Spleen (tissue), 11 donors: ENCODE measurements around the gene GRIK4. TPM values are rescaled to one million over a fixed set of nuclear protein-coding genes. Genes with fewer than 3 reads are reported as not detected.
A peak's percentile ranks its signal among the peaks of the same experiment; 100 is the strongest.

ENCODE experiments used
- DNase-seq: peaks from one replicate; pipeline ENCODE4 v3.0.0-alpha.2; 2020
- H3K27ac ChIP-seq, 8 donors: fragments of 200-600 bp; sonication (generic) in 7 of 8; 1 replicate in 4 of 8; 2 replicates in 4 of 8; pipeline versions ENCODE4 v1.5.0 to v1.8.0; 2016 to 2021; ENCODE audit warnings: inconsistent platforms in 4 of 8, mild to moderate bottlenecking in 4 of 8, moderate library complexity in 1 of 8
- H3K27me3 ChIP-seq, 7 donors: fragments of 200-600 bp; sonication (generic) in 6 of 7; replicated peaks in 1 of 7; 1 replicate in 4 of 7; 2 replicates in 3 of 7; pipeline versions ENCODE4 v1.5.0 to v1.8.0; 2016 to 2021; ENCODE audit warnings: inconsistent platforms in 3 of 7, mild to moderate bottlenecking in 1 of 7
- H3K36me3 ChIP-seq, 6 donors: fragments of 200-600 bp; sonication (generic) in 5 of 6; 1 replicate in 4 of 6; 2 replicates in 2 of 6; pipeline versions ENCODE4 v1.5.0 to v1.8.0; 2016 to 2021; ENCODE audit warnings: inconsistent platforms in 2 of 6
- H3K4me1 ChIP-seq, 6 donors: fragments of 200-600 bp; sonication (generic) in 5 of 6; 1 replicate in 3 of 6; 2 replicates in 3 of 6; pipeline versions ENCODE4 v1.5.0 to v1.8.0; 2016 to 2021; ENCODE audit warnings: inconsistent platforms in 3 of 6
- H3K4me3 ChIP-seq, 8 donors: fragments of 200-600 bp; sonication (generic) in 7 of 8; 1 replicate in 4 of 8; 2 replicates in 4 of 8; pipeline versions ENCODE4 v1.5.0 to v1.8.0; 2016 to 2021; ENCODE audit warnings: inconsistent platforms in 4 of 8, mild to moderate bottlenecking in 4 of 8, moderate library complexity in 2 of 8
- H3K9me3 ChIP-seq, 8 donors: fragments of 200-600 bp; sonication (generic) in 7 of 8; 1 replicate in 4 of 8; 2 replicates in 4 of 8; pipeline versions ENCODE4 v1.5.0 to v1.8.0; 2016 to 2021; ENCODE audit warnings: inconsistent platforms in 4 of 8
- POLR2A ChIP-seq, 3 donors: fragments of 450-650 bp; IDR thresholded peaks; one replicate each; pipeline ENCODE4 v1.5.1; 2017; ENCODE audit warnings: antibody characterized with exemption in 3 of 3, mild to moderate bottlenecking in 1 of 3
- POLR2AphosphoS5 ChIP-seq, 3 donors: sonication (generic); formaldehyde crosslinking; IDR thresholded peaks; one replicate each; pipeline ENCODE4 v1.5.1; 2017; ENCODE audit warnings: antibody characterized with exemption in 3 of 3
- WGBS, 5 donors: extraction: QIAGEN DNeasy Blood & Tissue Kit in 3 of 5; methylation state at CpG; one replicate each; pipeline versions ENCODE4 v1.1.5 to v1.1.7; 2013 to 2018; 5-methylcytosine and 5-hydroxymethylcytosine counted together
- intact Hi-C: fragments of 100-400 bp; cut with DNase I; formaldehyde crosslinking; loops from one replicate; pipeline ENCODE4 v1.15.0; 2023; ENCODE audit warnings: low total_unique reads
- polyA plus RNA-seq, 3 donors: library from polyadenylated mRNA; stranded (reverse); fragments of 200-250 nt; gene quantifications; one replicate each; pipeline ENCODE4 v1.2.1, GENCODE V29; 2013
- total RNA-seq, 7 donors: library from RNA; depleted of rRNA in 3 of 7; stranded (reverse); fragments of >200 nt in 3 of 7; fragmentation: NEBNext Ultra II Directional in 4 of 7; extraction: Animal tissue kit (Norgen Biotek cat#: 25700) in 4 of 7; gene quantifications; one replicate each; pipeline versions ENCODE4 v1.1.0 to v1.2.1, GENCODE V29; 2016 to 2021
- TF ChIP-seq, protein P1 (sequence below), 11 experiments: fragments of 200-600 bp in 7 of 11; fragments of 450-650 bp in 4 of 11; sonication (generic) in 4 of 11; IDR thresholded peaks in 8 of 11; conservative IDR thresholded peaks in 3 of 11; 1 replicate in 7 of 11; 2 replicates in 4 of 11; pipeline versions ENCODE4 v1.4.0 to v1.8.0; 2016 to 2021; ENCODE audit warnings: antibody characterized with exemption in 11 of 11, inconsistent platforms in 4 of 11, mild to moderate bottlenecking in 1 of 11
- donor health status: healthy with polysubstance abuse.
- donor health status: DM: no; HTN: no; CAD: no; lungs with moderate emphysema.
- donor health status: DM: no; HTN: no; CAD: no.
- donor health status: Bipolar disorder and iron deficiency.
- donor health status: healthy.
- donor health status: DM: no; HTN: no; CAD: no.
- donor health status: DM: yes; HTN: yes; CAD: no.

The GRIK4 gene
- total and polyA plus RNA-seq, 10 donors = 0.04 to 2.4 (median 0.59) TPM

DNA sequence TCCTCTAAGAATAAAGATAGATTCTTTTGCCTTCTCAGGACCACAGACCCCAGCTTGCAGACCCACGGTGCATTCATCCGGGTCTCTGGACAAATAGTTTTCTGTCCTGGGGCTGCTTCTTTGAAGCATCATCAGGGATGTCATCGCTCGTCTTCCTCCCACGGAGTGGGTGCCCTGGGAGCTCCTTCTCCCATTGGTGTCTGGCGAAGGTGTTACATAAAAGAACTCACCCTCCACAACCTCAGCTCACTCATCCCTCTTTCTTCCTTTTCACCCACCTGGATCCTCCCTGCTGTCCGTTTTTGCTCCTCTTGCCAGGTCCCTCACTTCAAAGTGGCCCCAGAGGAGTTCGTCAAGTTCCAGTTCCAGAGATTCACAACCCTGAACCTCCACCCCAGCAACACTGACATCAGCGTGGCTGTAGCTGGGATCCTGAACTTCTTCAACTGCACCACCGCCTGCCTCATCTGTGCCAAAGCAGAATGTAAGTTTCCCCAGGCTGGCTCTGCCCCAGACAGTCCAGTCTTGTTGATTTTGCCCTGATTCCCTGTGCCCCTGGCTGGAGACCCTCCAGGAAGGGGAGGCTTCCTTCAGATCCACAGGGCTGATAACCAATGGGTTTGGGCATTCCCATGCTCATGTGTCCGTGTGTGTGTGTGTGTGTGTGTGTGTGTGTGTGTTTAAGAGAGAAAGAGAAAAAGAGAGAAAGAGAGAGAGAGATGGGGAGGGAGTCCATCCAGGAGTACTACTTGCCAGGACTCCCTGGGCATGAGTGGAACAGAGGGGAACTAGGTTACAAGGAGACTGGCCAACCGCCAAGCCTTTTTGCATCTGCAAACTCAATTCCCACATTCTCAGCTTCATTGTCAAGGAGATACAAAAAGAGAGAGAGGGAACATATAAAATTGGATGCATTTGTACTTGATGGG is 308.2 kb downstream of the GRIK4 start:
- Histone ChIP-seq H3K4me3 (no peak overlapping the region), H3K27me3 (peaks cover 0 to 63% (median 0%) of the 10 kb centered on the region in 7 donors), H3K27ac (no peak overlapping the region), H3K9me3 (no peaks in the 10 kb centered on the region), H3K36me3 (no peaks in the 10 kb centered on the region), H3K4me1 (no peaks in the 10 kb centered on the region)
- intact Hi-C loops = no loop called here
- DNase-seq = peak; percentile 45
- WGBS, 5 donors = 67 to 83% (median 75%) methylated on average over 11 to 12 of the region's 12 CpGs
- TF ChIP-seq POLR2A (IDR thresholded peaks at IDR 0.05) (no peak), POLR2AphosphoS5 (IDR thresholded peaks at IDR 0.05) (no peak)
- TF ChIP-seq, protein P1, sequence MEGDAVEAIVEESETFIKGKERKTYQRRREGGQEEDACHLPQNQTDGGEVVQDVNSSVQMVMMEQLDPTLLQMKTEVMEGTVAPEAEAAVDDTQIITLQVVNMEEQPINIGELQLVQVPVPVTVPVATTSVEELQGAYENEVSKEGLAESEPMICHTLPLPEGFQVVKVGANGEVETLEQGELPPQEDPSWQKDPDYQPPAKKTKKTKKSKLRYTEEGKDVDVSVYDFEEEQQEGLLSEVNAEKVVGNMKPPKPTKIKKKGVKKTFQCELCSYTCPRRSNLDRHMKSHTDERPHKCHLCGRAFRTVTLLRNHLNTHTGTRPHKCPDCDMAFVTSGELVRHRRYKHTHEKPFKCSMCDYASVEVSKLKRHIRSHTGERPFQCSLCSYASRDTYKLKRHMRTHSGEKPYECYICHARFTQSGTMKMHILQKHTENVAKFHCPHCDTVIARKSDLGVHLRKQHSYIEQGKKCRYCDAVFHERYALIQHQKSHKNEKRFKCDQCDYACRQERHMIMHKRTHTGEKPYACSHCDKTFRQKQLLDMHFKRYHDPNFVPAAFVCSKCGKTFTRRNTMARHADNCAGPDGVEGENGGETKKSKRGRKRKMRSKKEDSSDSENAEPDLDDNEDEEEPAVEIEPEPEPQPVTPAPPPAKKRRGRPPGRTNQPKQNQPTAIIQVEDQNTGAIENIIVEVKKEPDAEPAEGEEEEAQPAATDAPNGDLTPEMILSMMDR (IDR thresholded peaks at IDR 0.05 in 8 of 11, conservative IDR thresholded peaks at IDR 0.05 in 3 of 11) = no peak

DNA sequence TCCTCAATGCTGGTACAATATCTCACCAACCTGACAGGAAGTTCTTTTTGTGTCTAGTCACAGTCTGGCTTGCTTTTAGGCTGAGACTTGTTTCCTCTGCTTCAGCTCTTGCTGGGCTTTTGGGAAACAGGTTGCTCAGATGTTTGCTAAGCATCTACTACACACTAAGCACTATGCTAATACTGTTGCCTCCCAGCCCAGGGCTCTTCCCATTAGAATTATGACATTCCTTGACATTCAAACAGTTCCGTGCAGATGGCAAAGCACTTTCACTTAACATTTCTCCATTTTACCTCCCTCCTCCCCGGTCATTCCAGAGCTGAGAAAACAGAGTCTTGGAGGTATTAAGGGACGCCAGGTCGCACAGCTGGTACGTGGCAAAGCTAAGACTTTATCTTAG is 311.6 kb downstream of the GRIK4 start:
- intact Hi-C loops = no loop called here
- no peak overlapping the region for H3K27ac ChIP-seq
- TF ChIP-seq POLR2AphosphoS5 (IDR thresholded peaks at IDR 0.05) (no peak), POLR2A (IDR thresholded peaks at IDR 0.05) (no peak)
- TF ChIP-seq, protein P1 (IDR thresholded peaks at IDR 0.05 in 8 of 11, conservative IDR thresholded peaks at IDR 0.05 in 3 of 11) = no peak
- peaks cover 0 to 47% (median 0%) of the 10 kb centered on the region in 7 donors for H3K27me3 ChIP-seq
- no peaks in the 10 kb centered on the region for H3K36me3 ChIP-seq
- no peak for DNase-seq
- H3K4me1 ChIP-seq = no peaks in the 10 kb centered on the region
- no peak overlapping the region for H3K4me3 ChIP-seq
- H3K9me3 ChIP-seq = no peaks in the 10 kb centered on the region
- 77 to 88% (median 81%) methylated on average over 5 of the region's 5 CpGs for WGBS, 5 donors

DNA sequence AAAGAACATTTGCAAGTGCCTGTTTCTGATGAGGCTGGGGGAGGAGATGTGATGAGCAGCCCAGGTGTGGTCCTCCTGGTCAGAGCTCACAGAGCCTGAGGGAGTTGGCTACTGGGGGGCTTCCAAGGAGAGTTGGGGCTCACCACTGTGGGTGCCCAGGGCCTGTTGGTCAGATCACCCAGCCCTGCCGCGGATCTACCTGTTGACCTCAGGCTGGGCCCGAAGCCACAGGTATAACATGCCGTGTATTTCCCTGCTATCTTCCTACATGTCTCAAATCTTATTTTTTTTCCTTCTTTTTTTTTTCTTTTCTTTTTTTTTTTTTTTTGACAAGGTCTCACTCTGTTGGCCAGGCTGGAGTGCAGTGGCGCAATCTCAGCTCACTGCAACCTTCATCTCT is 312.7 kb downstream of the GRIK4 start:
- Histone ChIP-seq H3K36me3 (no peaks in the 10 kb centered on the region), H3K27ac (no peak overlapping the region), H3K9me3 (no peaks in the 10 kb centered on the region), H3K4me3 (no peak overlapping the region), H3K4me1 (no peaks in the 10 kb centered on the region), H3K27me3 (peaks cover 0 to 47% (median 0%) of the 10 kb centered on the region in 7 donors)
- WGBS, 5 donors = 96 to 99% (median 97%) methylated on average over 5 of the region's 5 CpGs
- DNase-seq = peak; percentile 67
- intact Hi-C loops = no loop called here
- TF ChIP-seq, protein P1 (IDR thresholded peaks at IDR 0.05 in 8 of 11, conservative IDR thresholded peaks at IDR 0.05 in 3 of 11) = no peak
- TF ChIP-seq POLR2AphosphoS5 (IDR thresholded peaks at IDR 0.05) = no peak
- no peak for TF ChIP-seq POLR2A (IDR thresholded peaks at IDR 0.05)

DNA sequence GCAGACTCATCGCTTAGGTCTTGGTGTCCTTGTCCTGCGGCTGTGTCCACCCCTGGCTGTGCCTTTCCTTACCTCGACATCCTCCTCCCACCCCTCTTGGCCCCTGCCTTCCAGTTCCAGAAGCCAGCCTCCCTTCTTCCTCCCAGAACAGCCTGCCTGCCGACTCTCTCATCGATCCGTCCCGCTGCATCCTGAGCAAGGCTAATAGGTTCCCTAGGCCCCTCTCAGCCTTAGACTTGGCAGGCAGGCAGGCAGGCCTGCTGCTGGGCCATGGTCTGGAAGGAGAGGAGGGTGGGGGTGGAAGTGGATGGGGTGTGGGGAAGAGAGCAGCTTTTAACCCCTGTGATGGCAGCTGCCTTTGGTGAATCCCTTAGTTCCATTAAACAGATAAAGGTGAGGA is 315.6 kb downstream of the GRIK4 start:
- intact Hi-C loops = no loop called here
- H3K36me3 ChIP-seq = no peaks in the 10 kb centered on the region
- H3K27me3 ChIP-seq = peaks cover 0 to 49% (median 0%) of the 10 kb centered on the region in 7 donors
- DNase-seq = peak; percentile 33
- H3K27ac ChIP-seq = no peak overlapping the region
- 64 to 73% (median 68%) methylated on average over 7 of the region's 7 CpGs for WGBS, 5 donors
- no peaks in the 10 kb centered on the region for H3K4me1 ChIP-seq
- TF ChIP-seq, protein P1 (IDR thresholded peaks at IDR 0.05 in 8 of 11, conservative IDR thresholded peaks at IDR 0.05 in 3 of 11) = no peak
- TF ChIP-seq POLR2AphosphoS5 (IDR thresholded peaks at IDR 0.05) (no peak), POLR2A (IDR thresholded peaks at IDR 0.05) (no peak)
- H3K4me3 ChIP-seq = no peak overlapping the region
- no peaks in the 10 kb centered on the region for H3K9me3 ChIP-seq
